T follicular helper cell (primary cell): ENCODE data around the gene IFNLR1.

Experiments
- DNase-seq: peaks from one replicate; pipeline ENCODE4 v3.0.0-alpha.2; 2020; ENCODE audit warnings: low read depth

Gene IFNLR1

DNA sequence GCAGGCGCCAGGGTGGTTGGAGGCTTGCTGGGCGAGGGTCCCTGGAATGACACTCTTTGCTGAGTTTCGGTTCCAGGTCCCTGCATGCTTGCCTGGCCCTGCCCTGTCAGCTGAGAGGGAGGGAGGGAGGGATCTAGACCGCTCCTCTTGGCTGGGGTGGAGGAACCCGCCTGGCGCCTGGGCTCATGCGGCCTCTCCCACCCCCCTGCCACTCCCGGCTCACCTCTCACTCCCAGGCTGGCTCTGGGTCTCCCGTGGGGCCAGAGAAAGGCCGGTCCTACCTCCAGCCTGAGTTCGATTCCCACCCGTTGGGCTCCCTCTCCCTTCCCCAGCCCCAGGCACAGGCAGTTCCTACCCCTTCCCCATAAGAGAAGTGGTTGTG, 19.0 kb upstream of the IFNLR1 start:
- DNase-seq: no peak

DNA sequence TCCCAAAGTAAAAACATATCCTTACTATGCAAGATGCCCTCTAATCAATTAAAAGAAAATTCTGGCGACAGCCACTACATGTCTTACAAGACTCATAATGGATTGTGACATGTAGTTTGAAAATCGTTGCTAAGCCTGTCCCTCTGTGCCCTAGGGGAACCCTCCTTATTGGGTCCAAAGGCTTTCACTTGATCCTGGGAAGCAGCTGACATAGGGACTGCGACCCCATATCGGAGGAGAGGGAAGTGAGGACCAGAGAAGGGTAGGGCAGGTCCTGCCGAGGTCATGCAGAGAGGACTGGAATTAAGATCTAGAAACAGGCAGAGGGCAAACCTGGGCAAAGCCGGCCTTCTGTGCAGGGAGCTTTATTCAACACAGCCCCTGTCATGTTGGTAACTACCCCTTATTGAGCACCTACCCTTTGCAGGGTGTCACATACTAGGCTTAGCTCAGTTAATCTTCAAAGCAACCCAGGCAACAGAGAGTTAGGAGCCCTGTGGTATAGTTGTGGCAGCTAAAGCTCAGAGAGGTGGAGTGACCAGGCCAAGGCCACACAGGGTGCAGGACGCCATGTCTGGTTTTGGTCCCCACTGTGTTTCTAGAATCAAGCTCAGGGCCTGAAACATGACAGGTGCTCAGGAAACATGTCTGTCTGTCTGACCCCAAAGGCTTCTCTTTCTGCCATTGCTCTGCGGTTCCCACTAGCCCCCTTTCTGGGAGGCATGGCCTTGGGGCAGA, 18.4 kb upstream of the IFNLR1 start:
- no peak for DNase-seq

DNA sequence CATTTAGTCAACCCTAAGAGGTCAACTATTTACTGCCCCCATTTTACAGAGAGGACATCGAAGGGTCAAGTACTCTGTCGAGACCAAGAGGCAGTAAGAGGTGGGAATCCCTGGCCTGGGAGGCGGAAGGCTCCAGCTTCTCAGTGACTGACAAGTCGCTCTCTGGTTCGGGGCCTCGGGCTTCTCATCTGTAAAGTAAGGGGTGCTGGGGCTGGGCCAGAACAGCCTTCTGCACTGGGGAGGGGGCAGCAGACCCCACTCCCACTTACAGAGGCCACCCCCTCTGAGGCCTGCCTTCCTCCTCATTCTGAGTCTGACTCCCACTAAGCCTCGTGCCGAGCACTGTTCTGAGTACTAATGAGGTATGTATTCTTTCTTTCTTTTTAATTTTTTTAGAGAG, 17.0 kb upstream of the IFNLR1 start:
- no peak for DNase-seq

DNA sequence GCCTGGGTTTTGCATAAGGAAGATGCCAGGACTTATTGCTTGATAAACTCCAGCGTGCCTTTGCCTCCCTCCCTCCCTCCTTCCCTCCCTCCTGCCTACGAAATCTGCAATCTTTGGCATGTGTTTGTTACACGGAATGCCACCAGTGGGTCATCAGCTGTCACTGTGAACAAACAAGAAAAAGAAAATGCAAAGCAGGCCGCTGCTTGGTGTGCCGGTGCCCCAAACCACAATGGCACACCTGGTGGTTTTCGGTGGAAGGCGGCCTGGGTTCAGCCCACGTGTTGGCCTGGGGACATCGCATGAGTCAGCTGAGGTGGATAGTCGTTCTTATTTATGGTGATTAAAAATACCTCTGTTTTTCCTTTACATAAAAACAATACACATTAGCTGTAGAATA, 16.3 kb upstream of the IFNLR1 start:
- DNase-seq: no peak

DNA sequence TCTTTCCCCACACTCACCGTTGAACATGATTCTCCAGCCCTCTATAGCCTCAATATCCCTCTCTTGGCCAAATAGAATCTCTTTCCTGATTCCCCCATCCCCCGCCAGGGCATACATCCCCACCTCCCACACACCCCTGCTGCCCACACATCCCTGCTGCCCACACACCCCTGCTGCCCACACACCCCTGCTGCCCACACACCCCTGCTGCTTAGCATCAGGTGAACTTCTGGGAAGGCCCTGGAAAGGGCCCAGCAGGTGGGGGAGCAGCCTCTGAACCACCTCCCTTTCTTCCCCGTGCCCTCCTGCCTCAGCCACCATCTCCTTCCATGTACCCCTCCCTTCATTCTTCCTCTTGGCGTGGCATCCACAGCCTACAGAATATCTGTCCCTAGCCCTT, 15.9 kb upstream of the IFNLR1 start:
- DNase-seq: no peak

DNA sequence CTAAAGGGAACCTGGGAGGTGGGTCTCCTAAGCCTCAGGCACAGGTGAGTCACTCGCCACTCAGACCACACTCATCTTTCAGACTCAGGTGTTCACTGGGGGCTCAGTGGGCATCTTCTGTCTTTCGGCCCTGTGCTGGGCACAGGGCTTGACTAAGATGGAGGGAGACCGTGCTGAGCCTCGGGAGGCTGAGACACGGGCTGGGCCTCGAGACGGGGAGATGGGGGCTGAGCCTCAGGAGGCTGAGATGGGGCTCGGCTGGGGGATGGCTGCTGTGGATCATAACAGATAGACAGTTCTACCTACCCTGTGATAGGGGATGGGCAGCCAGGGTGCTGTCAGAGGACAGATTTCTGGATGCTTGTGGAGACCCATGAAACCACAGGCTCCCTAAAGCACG, 15.5 kb upstream of the IFNLR1 start:
- no peak for DNase-seq

DNA sequence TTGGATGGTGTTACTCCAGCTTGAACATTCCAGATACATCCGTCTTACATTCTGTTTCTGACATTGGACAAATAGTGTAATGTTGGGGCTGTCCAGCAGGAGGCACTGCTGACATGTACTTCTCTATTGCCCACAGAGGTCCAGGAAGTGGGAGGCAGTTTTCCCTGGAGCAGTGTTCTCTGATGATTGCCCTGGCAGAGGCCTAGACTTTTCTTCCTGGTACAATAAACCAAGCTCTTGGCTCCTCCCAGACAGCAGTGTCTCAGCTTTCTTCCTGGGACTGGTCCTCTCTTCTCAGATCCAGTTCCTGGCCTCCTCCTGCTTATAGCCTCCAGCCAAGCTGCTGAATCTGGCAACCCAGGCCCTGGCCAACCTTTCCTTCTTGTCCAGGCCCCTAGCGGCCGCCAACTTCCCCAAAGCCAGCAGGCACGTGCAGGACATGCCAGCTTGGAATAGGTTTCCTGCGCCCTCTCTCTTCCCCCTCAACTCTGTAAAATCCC, 14.9 kb upstream of the IFNLR1 start:
- DNase-seq: peak; percentile 43

DNA sequence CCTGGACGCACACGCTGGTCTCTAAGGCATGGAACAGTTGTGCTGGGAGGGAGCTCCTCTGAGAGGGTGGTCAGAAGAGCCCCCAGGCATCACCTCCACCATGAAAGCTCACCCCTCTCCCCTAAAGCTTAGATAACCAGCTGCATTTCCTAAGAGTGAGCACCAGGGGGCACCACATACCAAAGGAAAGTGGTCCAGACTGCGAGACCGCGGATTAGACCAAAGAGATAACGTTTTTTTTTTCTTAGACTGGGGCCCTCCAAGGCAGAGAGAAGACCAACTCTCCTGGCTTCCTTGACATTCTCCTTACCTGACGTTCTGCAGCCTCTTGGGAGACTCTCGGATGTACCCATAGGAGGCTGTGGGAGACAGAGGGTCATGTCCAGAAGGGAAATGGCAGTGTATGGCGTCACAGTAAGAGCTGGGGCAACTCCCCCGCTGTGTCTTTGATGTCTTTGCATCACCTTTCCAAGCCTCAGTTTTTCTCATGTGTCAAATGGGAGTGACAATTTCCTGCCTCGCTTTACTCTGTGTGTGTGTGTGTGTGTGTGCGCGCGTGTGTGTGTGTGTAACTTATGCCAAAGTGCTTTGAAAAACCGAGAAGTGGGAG, 12.3 kb upstream of the IFNLR1 start:
- DNase-seq: peak; percentile 66

DNA sequence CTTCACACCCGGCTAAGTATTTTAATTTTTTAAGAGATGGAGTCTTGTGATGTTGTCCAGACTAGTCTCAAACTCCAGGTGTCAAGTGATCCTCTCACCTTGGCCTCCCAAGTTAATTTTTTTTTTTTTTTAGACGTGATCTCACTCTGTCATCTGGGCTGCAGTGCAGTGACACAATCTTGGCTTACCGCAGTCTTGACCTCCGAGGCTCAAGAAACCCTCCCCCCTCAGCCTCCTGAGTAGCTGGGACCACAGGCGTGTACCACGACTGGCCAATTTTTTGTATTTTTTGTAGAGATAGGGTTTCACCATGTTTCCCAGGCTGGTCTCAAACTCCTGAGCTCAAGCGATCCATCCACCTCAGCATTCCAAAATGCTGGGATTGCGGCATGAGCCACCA, 11.7 kb upstream of the IFNLR1 start:
- DNase-seq: no peak

DNA sequence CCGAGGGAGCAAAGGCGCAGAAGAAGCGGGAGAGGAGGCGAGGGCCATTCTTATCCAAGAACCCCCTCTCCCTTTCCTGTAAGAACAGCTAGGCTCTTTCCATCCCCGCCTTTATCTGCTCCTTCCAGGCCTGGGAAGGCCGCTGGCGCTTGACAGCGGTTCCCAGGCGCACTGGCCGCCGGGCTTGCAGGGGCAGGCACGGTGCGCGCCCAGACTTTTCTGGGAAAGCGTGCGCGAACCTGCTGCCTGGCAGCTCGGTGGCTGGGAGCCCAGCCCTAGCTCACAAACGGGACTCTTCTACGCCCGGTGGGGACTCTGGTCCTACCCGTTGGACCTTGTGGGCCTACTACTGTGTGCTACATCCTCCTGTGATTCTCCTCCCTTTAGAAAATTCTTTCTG, 8.8 kb upstream of the IFNLR1 start:
- DNase-seq: no peak

DNA sequence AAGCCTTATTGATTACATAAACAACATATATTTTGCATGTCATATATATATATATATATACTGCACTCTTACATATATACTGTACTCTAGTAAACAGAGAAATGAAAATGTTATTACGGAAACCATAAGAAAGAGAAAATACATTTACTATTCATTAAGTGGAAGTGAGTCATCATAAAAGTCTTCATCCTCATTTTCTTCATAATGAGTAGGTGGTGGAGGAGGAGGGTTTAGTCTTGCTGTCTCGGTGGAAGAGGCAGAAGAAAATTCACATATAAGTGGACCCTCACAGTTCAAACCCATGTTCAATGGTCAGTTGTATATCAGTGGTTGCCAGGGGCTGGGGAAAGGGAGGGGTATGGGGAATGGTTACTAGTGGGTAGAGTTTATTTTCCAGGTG, 8.0 kb upstream of the IFNLR1 start:
- DNase-seq: no peak

DNA sequence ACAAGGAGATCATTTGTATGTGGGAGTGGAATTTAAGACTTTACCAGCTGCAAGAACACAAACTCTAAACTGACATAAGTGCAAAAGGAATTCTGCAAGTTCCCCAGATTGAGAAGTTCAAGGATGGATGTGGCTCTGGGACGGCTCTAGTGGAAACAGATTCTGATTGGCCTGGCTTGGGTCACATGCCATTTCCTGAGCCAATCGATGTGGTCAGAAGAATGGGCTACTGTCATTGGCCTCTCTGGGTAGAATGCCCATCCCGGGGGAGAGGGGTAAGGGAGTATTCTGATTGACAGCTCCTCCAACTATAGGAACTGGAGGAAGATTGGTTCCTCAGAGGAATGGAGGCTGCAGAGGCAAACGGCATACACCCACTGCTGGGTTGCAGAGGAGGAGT, 6.0 kb upstream of the IFNLR1 start:
- no peak for DNase-seq

DNA sequence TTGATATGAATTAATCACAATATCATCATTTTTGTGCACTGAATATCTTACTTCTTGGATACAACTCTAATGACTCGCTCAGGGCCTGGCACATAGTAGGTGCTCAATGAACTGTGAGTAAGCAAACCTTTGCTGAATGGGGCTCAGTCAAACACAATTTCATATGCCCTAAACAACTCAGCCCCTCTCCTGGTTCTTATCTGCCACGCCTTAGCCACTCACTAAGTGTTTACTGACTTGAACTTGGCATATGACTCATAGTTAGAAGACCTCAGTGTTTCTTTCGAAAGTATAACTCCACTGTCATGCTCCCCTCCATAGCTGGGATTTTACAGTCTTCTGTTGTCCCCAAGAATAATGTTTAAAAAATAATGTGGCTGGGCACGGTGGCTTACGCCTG, 4.8 kb upstream of the IFNLR1 start:
- DNase-seq: no peak

DNA sequence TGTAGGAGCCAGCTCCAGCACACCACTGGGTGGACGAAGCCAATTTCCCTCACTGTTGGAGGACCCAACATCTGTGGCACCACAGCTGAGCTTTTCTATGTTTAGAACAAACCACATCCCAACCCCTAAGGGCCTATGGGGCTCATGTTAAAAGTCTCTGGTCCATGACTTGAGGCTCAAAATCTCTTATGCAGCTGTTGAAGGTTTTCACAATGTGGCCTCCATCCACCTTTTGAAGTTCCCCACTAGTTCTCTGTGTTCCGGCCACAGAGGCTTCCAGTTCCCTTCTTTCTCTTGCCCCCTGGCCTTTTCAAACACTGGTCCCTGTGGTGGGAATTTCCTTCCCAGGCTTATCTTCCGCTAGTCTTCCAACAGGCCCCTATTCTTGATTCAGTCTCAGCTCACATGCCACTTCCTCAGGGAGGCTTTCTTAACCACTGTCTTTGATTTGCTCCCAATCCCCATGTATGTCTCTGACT, 3.9 kb upstream of the IFNLR1 start:
- DNase-seq: no peak

DNA sequence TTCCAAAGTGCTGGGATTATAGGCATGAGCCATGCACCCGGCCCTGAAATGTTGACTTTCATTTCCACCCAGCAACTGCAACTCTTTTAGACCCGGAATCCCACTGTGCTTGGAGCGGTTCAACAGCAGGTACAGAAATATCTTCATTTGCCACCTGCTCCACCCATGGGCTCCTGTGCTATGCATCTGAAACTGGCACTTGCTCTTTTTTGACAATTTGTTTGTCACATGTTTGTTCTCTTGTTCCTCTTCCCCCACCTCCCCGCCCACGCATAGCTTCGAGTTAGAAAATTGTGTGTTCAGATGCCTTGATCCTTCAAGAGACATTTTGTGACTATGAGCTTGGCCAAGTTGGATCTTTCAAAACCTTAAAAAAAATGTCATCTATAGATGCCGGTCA, 2.4 kb upstream of the IFNLR1 start:
- no peak for DNase-seq

DNA sequence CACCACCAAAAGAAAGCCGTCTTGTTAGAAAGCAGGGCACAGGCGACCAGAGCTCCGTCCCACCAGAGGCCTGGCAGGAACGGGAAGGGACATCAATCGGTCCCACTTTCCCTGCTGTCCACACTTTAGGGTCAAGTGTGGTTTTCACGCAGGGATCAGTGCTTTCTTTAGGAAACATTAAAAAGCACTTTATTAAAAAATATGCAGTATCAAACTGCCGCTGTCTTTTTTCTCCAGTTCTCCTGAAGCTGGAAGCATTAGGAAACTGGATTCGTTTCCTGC, 437 bp downstream of the IFNLR1 start:
- no peak for DNase-seq

DNA sequence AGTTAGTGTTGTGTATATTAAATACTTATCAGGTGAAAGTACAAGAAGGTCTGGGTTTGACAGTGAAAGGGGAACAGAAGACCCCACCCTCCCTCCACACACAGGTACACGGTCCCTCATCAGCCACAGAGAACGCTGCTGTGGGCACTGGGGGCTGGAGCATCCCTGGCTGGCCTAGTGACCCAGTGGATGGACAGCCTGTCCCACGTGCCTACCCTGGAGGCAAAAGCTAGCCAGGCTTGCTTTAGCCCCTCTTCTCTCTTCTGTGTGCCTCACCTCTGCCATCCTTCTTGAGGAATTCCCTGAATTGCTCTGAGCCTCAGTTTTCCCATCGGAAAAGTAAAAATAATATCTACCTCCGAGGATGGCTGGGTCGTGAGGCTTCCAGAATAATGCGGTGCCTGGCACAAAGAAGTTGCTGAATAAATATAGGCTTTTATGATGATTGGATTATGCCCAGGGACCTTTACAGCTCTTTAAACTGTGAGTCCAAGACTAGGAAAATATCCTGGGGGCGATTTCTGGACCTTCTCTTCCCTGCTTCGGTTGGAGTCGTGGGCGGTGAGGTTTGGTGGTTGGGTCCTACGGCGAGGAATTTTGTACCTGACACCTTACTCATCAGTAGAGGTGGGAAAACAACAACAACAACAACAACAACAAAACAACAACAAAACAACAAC, 918 bp downstream of the IFNLR1 start:
- no peak for DNase-seq

DNA sequence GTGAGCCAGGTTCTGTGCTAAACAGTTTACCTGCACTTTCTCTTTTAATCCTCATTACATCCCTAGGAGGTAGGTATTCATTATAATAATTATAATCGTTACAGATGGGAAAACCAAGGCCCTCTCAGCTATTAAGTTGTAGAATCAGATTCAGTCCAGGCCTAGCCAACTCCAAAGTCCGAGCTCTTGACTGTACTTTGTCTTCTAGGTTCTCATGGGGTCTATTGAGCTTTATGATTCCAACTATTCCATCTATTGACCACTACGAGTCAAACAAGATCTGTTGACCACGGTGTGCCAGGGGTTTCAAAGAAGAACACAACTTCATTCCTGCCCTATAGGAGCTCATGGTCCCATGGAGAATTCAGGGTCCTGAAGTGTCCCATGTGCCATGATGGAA, 2.0 kb downstream of the IFNLR1 start:
- no peak for DNase-seq

DNA sequence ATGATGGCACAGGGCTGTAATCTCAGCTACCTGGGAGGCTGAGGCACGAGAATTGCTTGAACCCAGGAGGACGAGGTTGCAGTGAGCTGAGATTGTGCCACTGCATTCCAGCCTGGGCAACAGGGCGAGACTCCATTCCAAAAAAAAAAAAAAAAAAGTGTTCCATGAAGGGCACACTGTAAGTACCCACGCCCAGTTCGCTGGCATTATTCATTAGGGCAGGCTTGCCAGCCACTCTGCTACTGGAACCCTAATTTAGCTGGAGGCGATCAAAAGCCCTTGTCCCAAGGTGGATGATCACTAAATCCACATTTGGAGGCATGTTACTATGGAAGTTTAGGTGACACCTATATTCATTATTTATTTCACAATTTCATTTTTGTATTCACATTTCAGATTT, 5.0 kb downstream of the IFNLR1 start:
- DNase-seq: no peak

DNA sequence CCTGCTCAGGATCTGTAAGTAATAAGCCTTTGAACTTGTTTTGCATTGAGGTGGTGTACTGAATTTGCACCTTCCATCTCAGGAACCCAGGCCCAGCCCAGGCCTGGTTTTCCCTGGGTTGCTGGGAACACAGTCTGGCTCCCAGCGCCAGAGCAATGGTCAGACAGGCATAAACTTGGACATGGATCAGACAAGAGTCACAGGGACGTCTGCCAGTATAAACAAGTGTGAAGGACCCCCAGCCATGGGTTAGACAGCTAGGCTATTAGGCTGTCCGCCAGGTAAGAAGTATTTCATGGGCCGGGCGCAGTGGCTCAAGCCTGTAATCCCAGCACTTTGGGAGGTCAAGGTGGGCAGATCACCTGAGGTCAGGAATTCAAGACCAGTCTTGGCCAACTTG, 5.5 kb downstream of the IFNLR1 start:
- no peak for DNase-seq

DNA sequence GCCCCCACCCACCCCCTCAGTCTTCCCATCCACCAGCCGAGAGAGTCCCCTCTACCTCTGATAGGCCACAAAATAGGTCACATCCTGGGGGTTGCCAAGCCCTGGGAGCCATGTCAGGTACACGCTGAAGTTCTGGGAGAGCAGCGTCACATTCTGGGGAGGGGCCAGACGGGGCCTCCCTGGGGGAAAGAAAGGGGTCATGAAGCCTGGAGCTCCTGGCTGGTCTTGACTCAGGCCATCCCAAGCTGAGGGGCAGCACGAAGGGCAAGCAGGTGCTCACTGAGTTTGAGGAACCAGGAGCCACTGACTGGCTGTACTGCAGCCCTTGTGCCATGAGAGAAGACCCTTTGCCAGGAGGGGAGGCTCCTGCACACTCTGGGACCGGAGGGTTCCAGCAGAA, 6.4 kb downstream of the IFNLR1 start:
- no peak for DNase-seq

DNA sequence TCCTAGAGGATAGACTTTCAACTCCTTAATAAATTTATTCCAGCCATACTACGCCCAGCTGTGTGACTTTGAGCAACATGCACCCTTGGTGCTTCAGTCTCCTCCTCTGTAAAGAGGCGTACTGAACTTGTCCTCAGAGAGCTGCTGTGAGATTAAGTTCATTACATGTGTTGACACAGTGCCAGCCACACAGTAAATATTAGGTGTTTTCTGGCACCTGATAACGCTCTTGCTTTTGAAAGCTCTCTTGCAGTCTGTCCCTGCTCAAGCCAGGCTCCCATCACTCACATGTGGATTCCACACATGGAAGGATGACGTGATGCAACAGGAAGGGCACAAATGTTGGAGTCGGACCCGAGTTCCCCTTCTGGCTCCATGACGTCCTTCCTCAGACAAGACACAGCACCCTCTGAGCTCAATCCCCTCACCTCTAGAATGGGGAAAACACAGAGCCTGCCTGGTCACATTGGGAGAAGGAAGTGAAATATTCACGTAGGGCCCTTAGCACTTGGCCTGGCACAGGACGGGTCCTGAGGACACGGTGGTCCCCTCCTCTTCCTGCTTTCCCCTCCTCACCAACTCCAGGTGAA, 7.7 kb downstream of the IFNLR1 start:
- DNase-seq: no peak

DNA sequence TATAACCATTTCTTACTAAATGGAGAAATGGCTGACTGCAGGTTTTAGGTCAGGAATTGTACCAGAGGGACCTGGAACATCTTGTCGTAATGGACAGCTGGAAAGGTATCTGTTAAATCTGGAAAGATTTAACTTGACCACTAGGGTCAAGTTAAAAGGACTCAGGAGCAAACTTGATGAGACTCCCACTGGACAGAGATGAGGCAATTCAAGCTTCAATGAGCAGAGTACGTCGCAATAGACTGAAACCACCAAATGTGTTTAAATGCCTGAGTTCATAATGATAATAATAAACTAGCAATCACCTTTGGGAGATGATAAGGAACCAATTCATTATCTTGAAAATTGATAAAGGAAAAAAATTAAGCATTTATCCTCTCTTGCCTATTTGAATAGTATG, 8.7 kb downstream of the IFNLR1 start:
- DNase-seq: no peak
